K562 (cell line): ENCODE results near the gene AGPAT1. TPM values are rescaled to one million over a fixed set of nuclear protein-coding genes. Genes with fewer than 3 reads are reported as not detected.

Experiments
- ARID1B ChIP-seq: fragments of 450-650 bp; IDR thresholded peaks from 2 replicates; pipeline ENCODE4 v1.6.1; 2016; ENCODE audit warnings: antibody characterized with exemption, mild to moderate bottlenecking, inconsistent platforms
- FIP1L1 ChIP-seq: fragments of 200-400 bp; formaldehyde crosslinking; IDR thresholded peaks from 2 replicates; pipeline ENCODE4 v1.6.1; 2018; ENCODE audit warnings: mild to moderate bottlenecking, low read depth, low read length; ENCODE audit not compliant: poor library complexity, severe bottlenecking
- GATAD2A ChIP-seq: fragments of 450-650 bp; IDR thresholded peaks from 2 replicates; pipeline ENCODE4 v1.6.1; 2017
- KAT2B ChIP-seq: IDR thresholded peaks from one replicate; pipeline ENCODE4 v1.6.1; 2012; ENCODE audit warnings: low read depth, mild to moderate bottlenecking, control low read depth, inconsistent platforms, low read length, moderate library complexity
- LARP7 ChIP-seq: fragments of 450-650 bp; IDR thresholded peaks from 2 replicates; pipeline ENCODE4 v1.6.1; 2016
- MCM7 ChIP-seq, 2 experiments: fragments of 450-650 bp; IDR thresholded peaks; 2 replicates each; pipeline ENCODE4 v1.6.1; 2016 to 2018
- NR2F6 ChIP-seq: fragments of 450-650 bp; formaldehyde crosslinking; IDR thresholded peaks from 2 replicates; pipeline ENCODE4 v1.4.0; 2020; ENCODE audit warnings: mild to moderate bottlenecking
- PHTF2 ChIP-seq: fragments of 250-450 bp; sonication (Bioruptor Pico); IDR thresholded peaks from 2 replicates; pipeline ENCODE4 v1.5.0; 2021; ENCODE audit warnings: mild to moderate bottlenecking
- RBM14 ChIP-seq: fragments of 200-400 bp; formaldehyde crosslinking; IDR thresholded peaks from 2 replicates; pipeline ENCODE4 v1.6.1; 2018; ENCODE audit warnings: low read depth, mild to moderate bottlenecking, low read length, moderate library complexity, borderline replicate concordance; ENCODE audit not compliant: insufficient read depth
- RFX1 ChIP-seq: fragments of 450-650 bp; IDR thresholded peaks from 2 replicates; pipeline ENCODE4 v1.6.1; 2016; ENCODE audit warnings: mild to moderate bottlenecking, moderate library complexity
- SMARCB1 ChIP-seq: IDR thresholded peaks from 2 replicates; pipeline ENCODE4 v1.6.1; 2011; ENCODE audit warnings: improper control_type of control experiment, low read depth; ENCODE audit not compliant: insufficient read length
- SOX6 ChIP-seq: fragments of 450-650 bp; IDR thresholded peaks from 2 replicates; pipeline ENCODE4 v1.6.1; 2014; ENCODE audit warnings: mild to moderate bottlenecking
- TBP ChIP-seq: optimal IDR thresholded peaks from 2 replicates; pipeline ENCODE3; 2011; ENCODE audit warnings: low read depth, low read length, improper control_type of control experiment
- TCF7L2 ChIP-seq: fragments of 150-350 bp; IDR thresholded peaks from 2 replicates; pipeline ENCODE4 v1.6.1; 2016; ENCODE audit warnings: low read depth, mild to moderate bottlenecking, low read length, moderate library complexity
- TRIM28 ChIP-seq: fragments of 450-650 bp; IDR thresholded peaks from 2 replicates; pipeline ENCODE4 v1.6.1; 2017
- U2AF2 ChIP-seq: fragments of 200-400 bp; formaldehyde crosslinking; optimal IDR thresholded peaks from 2 replicates; pipeline ENCODE3; 2017; ENCODE audit warnings: low read depth, mild to moderate bottlenecking, low read length
- ZNF263 ChIP-seq: sonication (generic); formaldehyde crosslinking; IDR thresholded peaks from 2 replicates; pipeline ENCODE4 v1.8.0; 2022; ENCODE audit warnings: mild to moderate bottlenecking, missing genetic modification reagents, borderline replicate concordance
- ZNF586 ChIP-seq: fragments of 450-650 bp; formaldehyde crosslinking; conservative IDR thresholded peaks from 2 replicates; pipeline ENCODE4 v1.4.0; 2020; ENCODE audit warnings: mild to moderate bottlenecking, moderate library complexity
- polyA plus RNA-seq, 8 experiments: library from polyadenylated mRNA; depleted of rRNA in 4 of 8; stranded (reverse) in 5 of 8; unstranded in 3 of 8; fragments of >200 nt; fragmentation: Nextera tagmentation in 2 of 8; fragmentation: Illumina TruSeq in 1 of 8; extraction: Ambion mirVana in 2 of 8; extraction: Trizol in 1 of 8; gene quantifications; 2 replicates each; pipeline versions ENCODE4 v1.2.1 to v1.2.3, GENCODE V29; 2011 to 2014; ENCODE audit warnings: inconsistent platforms in 1 of 8, missing spikeins in 1 of 8
- total RNA-seq, 7 experiments: library from RNA; depleted of rRNA in 6 of 7; stranded (reverse); fragments of >200 nt in 6 of 7; fragmentation: Illumina TruSeq in 2 of 7; extraction: Trizol in 2 of 7; gene quantifications; 2 replicates each; pipeline versions ENCODE4 v1.2.1 to v1.2.3, GENCODE V29; 2011 to 2021; ENCODE audit warnings: low replicate concordance in 1 of 7
- TF ChIP-seq, protein P1 (sequence below): fragments of 250-450 bp; sonication (Bioruptor Pico); IDR thresholded peaks from 2 replicates; pipeline ENCODE4 v1.5.0; 2020; ENCODE audit warnings: mild to moderate bottlenecking, borderline replicate concordance
- TF ChIP-seq, protein P2 (sequence below), 2 experiments: fragments of 200-800 bp in 1 of 2; sonication (Bioruptor generic) in 1 of 2; sonication (generic) in 1 of 2; formaldehyde crosslinking in 1 of 2; IDR thresholded peaks in 1 of 2; conservative IDR thresholded peaks in 1 of 2; 2 replicates each; pipeline versions ENCODE4 v1.5.0 to v1.6.1; 2016 to 2020; ENCODE audit warnings: missing compliant biosample characterization in 1 of 2, missing genetic modification characterization in 1 of 2, missing genetic modification reagents in 1 of 2
- TF ChIP-seq, protein P3 (sequence below): fragments of 450-650 bp; conservative IDR thresholded peaks from 2 replicates; pipeline ENCODE4 v1.6.1; 2016; ENCODE audit warnings: missing genetic modification characterization, low read depth, mild to moderate bottlenecking, missing compliant biosample characterization, moderate library complexity
- TF ChIP-seq, protein P4 (sequence below): fragments of 250-450 bp; sonication (Bioruptor Pico); IDR thresholded peaks from 2 replicates; pipeline ENCODE4 v1.9.0; 2021; ENCODE audit warnings: mild to moderate bottlenecking
- TF ChIP-seq, protein P5 (sequence below): fragments of 250-450 bp; sonication (Bioruptor Pico); IDR thresholded peaks from 2 replicates; pipeline ENCODE4 v1.4.0; 2020

Gene AGPAT1
- total and polyA plus RNA-seq, 9 of the 15 experiments (the other 6 are each of a cell fraction or from before 2014, with no cell fraction given) = 37.9 to 176 (median 69.4) TPM

DNA sequence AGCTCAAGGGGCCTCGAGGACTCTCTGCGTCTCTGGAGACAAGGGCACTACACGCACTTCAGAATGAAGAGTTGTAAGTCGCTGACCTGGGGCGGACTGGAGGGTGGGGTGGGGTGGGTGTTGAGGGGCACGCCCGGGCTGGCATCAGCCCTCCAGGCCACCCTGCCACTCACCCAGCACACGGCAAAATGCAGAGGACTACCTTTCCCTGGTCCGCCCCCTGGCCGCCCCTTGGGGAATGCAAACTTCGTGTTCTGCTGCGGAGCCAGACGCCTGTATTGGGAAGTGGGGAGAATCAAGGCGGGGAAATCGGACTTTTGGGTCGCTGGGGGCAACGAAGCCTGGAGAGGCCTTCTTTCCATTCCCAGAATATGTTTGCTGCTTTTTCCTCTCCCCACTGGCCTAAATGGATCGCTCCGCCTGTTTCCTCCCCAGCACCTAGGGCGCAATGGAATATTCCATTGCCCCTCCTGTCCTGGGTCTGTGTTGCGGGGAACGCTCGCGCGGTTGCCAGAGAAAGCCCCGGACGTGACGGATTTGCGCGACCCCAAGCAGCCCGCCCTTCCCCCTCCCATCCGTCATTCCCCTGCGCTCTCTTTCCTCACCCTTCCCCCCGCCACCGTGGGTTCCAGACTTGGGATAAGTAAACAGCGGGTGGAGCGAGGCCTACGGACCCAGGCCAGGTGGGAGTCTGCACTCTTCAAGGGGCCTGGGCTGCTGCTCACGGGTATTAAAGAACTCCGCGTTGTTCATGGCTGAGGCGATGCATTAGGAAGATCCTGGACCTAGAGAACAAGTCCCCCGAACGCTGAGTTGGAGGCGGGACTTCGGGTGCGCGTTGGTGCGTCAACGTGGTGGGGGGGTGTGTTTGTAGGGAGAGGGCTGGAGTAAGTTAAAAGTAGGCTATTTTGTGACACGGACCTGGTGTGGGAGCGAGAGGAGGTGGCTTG lies 22.0 kb downstream of the AGPAT1 start, which contains the start of gene PPT2 (continued):
- TF ChIP-seq, protein P1, sequence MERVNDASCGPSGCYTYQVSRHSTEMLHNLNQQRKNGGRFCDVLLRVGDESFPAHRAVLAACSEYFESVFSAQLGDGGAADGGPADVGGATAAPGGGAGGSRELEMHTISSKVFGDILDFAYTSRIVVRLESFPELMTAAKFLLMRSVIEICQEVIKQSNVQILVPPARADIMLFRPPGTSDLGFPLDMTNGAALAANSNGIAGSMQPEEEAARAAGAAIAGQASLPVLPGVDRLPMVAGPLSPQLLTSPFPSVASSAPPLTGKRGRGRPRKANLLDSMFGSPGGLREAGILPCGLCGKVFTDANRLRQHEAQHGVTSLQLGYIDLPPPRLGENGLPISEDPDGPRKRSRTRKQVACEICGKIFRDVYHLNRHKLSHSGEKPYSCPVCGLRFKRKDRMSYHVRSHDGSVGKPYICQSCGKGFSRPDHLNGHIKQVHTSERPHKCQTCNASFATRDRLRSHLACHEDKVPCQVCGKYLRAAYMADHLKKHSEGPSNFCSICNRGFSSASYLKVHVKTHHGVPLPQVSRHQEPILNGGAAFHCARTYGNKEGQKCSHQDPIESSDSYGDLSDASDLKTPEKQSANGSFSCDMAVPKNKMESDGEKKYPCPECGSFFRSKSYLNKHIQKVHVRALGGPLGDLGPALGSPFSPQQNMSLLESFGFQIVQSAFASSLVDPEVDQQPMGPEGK (CRISPR knock-in tag) = no peak
- TF ChIP-seq KAT2B = no peak
- 0 out of 2 replicates have a peak, but pooled peaks have one; percentile 21 for TF ChIP-seq NR2F6 (CRISPR knock-in tag)
- 0 out of 2 replicates have a peak, but pooled peaks have one; percentile 69 for TF ChIP-seq LARP7
- no peak for TF ChIP-seq GATAD2A
- TF ChIP-seq SMARCB1 = no peak
- TF ChIP-seq ZNF586 (CRISPR knock-in tag) = no peak
- TF ChIP-seq, protein P2, sequence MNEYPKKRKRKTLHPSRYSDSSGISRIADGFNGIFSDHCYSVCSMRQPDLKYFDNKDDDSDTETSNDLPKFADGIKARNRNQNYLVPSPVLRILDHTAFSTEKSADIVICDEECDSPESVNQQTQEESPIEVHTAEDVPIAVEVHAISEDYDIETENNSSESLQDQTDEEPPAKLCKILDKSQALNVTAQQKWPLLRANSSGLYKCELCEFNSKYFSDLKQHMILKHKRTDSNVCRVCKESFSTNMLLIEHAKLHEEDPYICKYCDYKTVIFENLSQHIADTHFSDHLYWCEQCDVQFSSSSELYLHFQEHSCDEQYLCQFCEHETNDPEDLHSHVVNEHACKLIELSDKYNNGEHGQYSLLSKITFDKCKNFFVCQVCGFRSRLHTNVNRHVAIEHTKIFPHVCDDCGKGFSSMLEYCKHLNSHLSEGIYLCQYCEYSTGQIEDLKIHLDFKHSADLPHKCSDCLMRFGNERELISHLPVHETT (CRISPR knock-in tag; conservative IDR thresholded peaks at IDR 0.05 in 1 of 2, IDR thresholded peaks at IDR 0.05 in 1 of 2) = 0 out of 4 replicates have a peak, but pooled peaks of 1 of the 2 experiments have one; percentile 32
- peak; percentile 41; the same call in 1 of the 2 replicates for TF ChIP-seq SOX6
- TF ChIP-seq FIP1L1 = no peak
- TF ChIP-seq, protein P3, sequence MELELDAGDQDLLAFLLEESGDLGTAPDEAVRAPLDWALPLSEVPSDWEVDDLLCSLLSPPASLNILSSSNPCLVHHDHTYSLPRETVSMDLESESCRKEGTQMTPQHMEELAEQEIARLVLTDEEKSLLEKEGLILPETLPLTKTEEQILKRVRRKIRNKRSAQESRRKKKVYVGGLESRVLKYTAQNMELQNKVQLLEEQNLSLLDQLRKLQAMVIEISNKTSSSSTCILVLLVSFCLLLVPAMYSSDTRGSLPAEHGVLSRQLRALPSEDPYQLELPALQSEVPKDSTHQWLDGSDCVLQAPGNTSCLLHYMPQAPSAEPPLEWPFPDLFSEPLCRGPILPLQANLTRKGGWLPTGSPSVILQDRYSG (tag) = no peak
- TF ChIP-seq TCF7L2 = peak; percentile 92
- no peak for TF ChIP-seq TRIM28
- no peak for TF ChIP-seq ARID1B
- TF ChIP-seq, protein P4, sequence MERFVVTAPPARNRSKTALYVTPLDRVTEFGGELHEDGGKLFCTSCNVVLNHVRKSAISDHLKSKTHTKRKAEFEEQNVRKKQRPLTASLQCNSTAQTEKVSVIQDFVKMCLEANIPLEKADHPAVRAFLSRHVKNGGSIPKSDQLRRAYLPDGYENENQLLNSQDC (CRISPR knock-in tag) = no peak
- peak; percentile 71 for TF ChIP-seq TBP
- TF ChIP-seq, protein P5, sequence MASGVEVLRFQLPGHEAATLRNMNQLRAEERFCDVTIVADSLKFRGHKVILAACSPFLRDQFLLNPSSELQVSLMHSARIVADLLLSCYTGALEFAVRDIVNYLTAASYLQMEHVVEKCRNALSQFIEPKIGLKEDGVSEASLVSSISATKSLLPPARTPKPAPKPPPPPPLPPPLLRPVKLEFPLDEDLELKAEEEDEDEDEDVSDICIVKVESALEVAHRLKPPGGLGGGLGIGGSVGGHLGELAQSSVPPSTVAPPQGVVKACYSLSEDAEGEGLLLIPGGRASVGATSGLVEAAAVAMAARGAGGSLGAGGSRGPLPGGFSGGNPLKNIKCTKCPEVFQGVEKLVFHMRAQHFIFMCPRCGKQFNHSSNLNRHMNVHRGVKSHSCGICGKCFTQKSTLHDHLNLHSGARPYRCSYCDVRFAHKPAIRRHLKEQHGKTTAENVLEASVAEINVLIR (CRISPR knock-in tag) = peak; percentile 92
- no peak for TF ChIP-seq RBM14
- TF ChIP-seq PHTF2 = no peak
- no peak for TF ChIP-seq U2AF2
- TF ChIP-seq ZNF263 = no peak
- no peak for TF ChIP-seq MCM7 (IDR thresholded peaks at IDR 0.05)
- TF ChIP-seq RFX1 = peak; percentile 91
